Liver (tissue), 9 donors: ENCODE results near the gene OR2AK2. TPM values are rescaled to one million over a fixed set of nuclear protein-coding genes. Genes with fewer than 3 reads are reported as not detected.

Experiments
- DNase-seq: peaks from one replicate; pipeline ENCODE4 v3.0.0-alpha.2; 2017; ENCODE audit warnings: low spot score
- H3K27ac ChIP-seq, 2 donors: one replicate each; pipeline ENCODE4 v1.7.0; 2013; ENCODE audit warnings: inconsistent platforms in 2 of 2, low read length in 2 of 2, control low read depth in 1 of 2, low read depth in 1 of 2, mild to moderate bottlenecking in 1 of 2
- H3K27me3 ChIP-seq, 4 donors: one replicate each; pipeline versions ENCODE4 v1.6.1 to v1.7.0; 2013; ENCODE audit warnings: low read length in 3 of 4, inconsistent platforms in 1 of 4, mild to moderate bottlenecking in 1 of 4, moderate library complexity in 1 of 4; ENCODE audit not compliant: control insufficient read depth in 4 of 4, insufficient read depth in 4 of 4
- H3K36me3 ChIP-seq, 4 donors: one replicate each; pipeline versions ENCODE4 v1.6.1 to v1.7.0; 2013; ENCODE audit warnings: low read length in 3 of 4, mild to moderate bottlenecking in 3 of 4, low read depth in 1 of 4, moderate library complexity in 1 of 4; ENCODE audit not compliant: control insufficient read depth in 4 of 4, insufficient read depth in 3 of 4
- H3K4me1 ChIP-seq, 4 donors: one replicate each; pipeline versions ENCODE4 v1.6.1 to v1.7.0; 2013; ENCODE audit warnings: low read length in 3 of 4, mild to moderate bottlenecking in 3 of 4, moderate library complexity in 1 of 4; ENCODE audit not compliant: control insufficient read depth in 4 of 4, insufficient read depth in 4 of 4
- H3K4me3 ChIP-seq, 3 donors: one replicate each; pipeline versions ENCODE4 v1.6.1 to v1.7.0; 2013; ENCODE audit warnings: low read length in 3 of 3, control low read depth in 1 of 3, low read depth in 1 of 3, mild to moderate bottlenecking in 1 of 3
- H3K9ac ChIP-seq, 2 donors: one replicate each; pipeline ENCODE4 v1.7.0; 2013; ENCODE audit warnings: low read length in 2 of 2, mild to moderate bottlenecking in 2 of 2, moderate library complexity in 2 of 2, control low read depth in 1 of 2, low read depth in 1 of 2
- H3K9me3 ChIP-seq, 4 donors: one replicate each; pipeline versions ENCODE4 v1.6.1 to v1.7.0; 2013; ENCODE audit warnings: low read length in 3 of 4; ENCODE audit not compliant: control insufficient read depth in 4 of 4
- CTCF ChIP-seq: fragments of 150-350 bp; IDR thresholded peaks from 2 replicates; pipeline ENCODE4 v1.5.1; 2017; ENCODE audit warnings: improper control_type of control experiment, low read depth, low read length; ENCODE audit not compliant: missing input control
- EGR1 ChIP-seq, 2 donors: IDR thresholded peaks; 2 replicates each; pipeline ENCODE4 v1.6.1; 2016 to 2018; ENCODE audit warnings: antibody characterized with exemption in 2 of 2, low read depth in 2 of 2
- FOXA1 ChIP-seq: IDR thresholded peaks from 2 replicates; pipeline ENCODE4 v1.6.1; 2016; ENCODE audit warnings: antibody characterized with exemption
- FOXA2 ChIP-seq: IDR thresholded peaks from 2 replicates; pipeline ENCODE4 v1.6.1; 2016; ENCODE audit warnings: antibody characterized with exemption
- HNF4A ChIP-seq, 2 donors: conservative IDR thresholded peaks; 2 replicates each; pipeline ENCODE4 v1.6.1; 2016; ENCODE audit warnings: antibody characterized with exemption in 2 of 2, mild to moderate bottlenecking in 2 of 2
- HNF4G ChIP-seq: IDR thresholded peaks from 2 replicates; pipeline ENCODE4 v1.6.1; 2016; ENCODE audit warnings: antibody characterized with exemption
- JUND ChIP-seq, 2 donors: IDR thresholded peaks; 2 replicates each; pipeline ENCODE4 v1.6.1; 2016; ENCODE audit warnings: antibody characterized with exemption in 2 of 2
- MAX ChIP-seq: IDR thresholded peaks from 2 replicates; pipeline ENCODE4 v1.6.1; 2016; ENCODE audit warnings: antibody characterized with exemption
- NR2F2 ChIP-seq: IDR thresholded peaks from 2 replicates; pipeline ENCODE4 v1.6.1; 2016; ENCODE audit warnings: antibody characterized with exemption
- RAD21 ChIP-seq, 2 donors: IDR thresholded peaks; 2 replicates each; pipeline ENCODE4 v1.6.1; 2016; ENCODE audit warnings: antibody characterized with exemption in 2 of 2, mild to moderate bottlenecking in 2 of 2
- RXRA ChIP-seq, 2 donors: IDR thresholded peaks; 2 replicates each; pipeline ENCODE4 v1.6.1; 2017 to 2018; ENCODE audit warnings: antibody characterized with exemption in 2 of 2, mild to moderate bottlenecking in 1 of 2
- SP1 ChIP-seq: IDR thresholded peaks from 2 replicates; pipeline ENCODE4 v1.6.1; 2018; ENCODE audit warnings: antibody characterized with exemption, mild to moderate bottlenecking
- TAF1 ChIP-seq: conservative IDR thresholded peaks from 2 replicates; pipeline ENCODE4 v1.6.1; 2016; ENCODE audit warnings: antibody characterized with exemption, mild to moderate bottlenecking
- YY1 ChIP-seq: IDR thresholded peaks from 2 replicates; pipeline ENCODE4 v1.6.1; 2016; ENCODE audit warnings: antibody characterized with exemption, mild to moderate bottlenecking
- WGBS: extraction: QIAGEN DNeasy Blood & Tissue Kit; methylation state at CpG from one replicate; pipeline ENCODE4 v1.1.7; 2013; 5-methylcytosine and 5-hydroxymethylcytosine counted together
- polyA plus RNA-seq, 2 donors: library from polyadenylated mRNA; stranded (reverse) in 1 of 2; unstranded in 1 of 2; fragments of 200-250 nt in 1 of 2; fragments of >200 nt in 1 of 2; fragmentation: Nextera tagmentation in 1 of 2; extraction: Ambion mirVana in 1 of 2; gene quantifications; one replicate each; pipeline versions ENCODE4 v1.2.1 to v1.2.3, GENCODE V29; 2013 to 2015
- total RNA-seq, 2 donors: library from RNA; depleted of rRNA; stranded (reverse); fragments of >200 nt; gene quantifications; one replicate each; pipeline ENCODE4 v1.2.3, GENCODE V29; 2014
- TF ChIP-seq, protein P1 (sequence below): IDR thresholded peaks from 2 replicates; pipeline ENCODE4 v1.6.1; 2016; ENCODE audit warnings: antibody characterized with exemption, mild to moderate bottlenecking
- TF ChIP-seq, protein P2 (sequence below): IDR thresholded peaks from 2 replicates; pipeline ENCODE4 v1.6.1; 2016; ENCODE audit warnings: antibody characterized with exemption
- TF ChIP-seq, protein P3 (sequence below): IDR thresholded peaks from 2 replicates; pipeline ENCODE4 v1.6.1; 2016; ENCODE audit warnings: antibody characterized with exemption
- donor health status: healthy.
- donor health status: healthy.
- donor health status: healthy.
- donor health status: healthy.
- donor health status: healthy.

Gene OR2AK2
- total and polyA plus RNA-seq, 4 donors, result not detected

GRCh38 chr1:247992986-247993385 lies 28.0 kb downstream of the OR2AK2 start:
- TF ChIP-seq YY1, result no peak
- TF ChIP-seq HNF4G, result no peak
- no peak for TF ChIP-seq RAD21 (IDR thresholded peaks at IDR 0.05)
- Histone ChIP-seq H3K9me3 (peaks cover 0 to 2% (median 0%) of the 10 kb centered on the region in 4 donors), H3K36me3 (no peaks in the 10 kb centered on the region), H3K9ac (no peak overlapping the region), H3K27ac (no peak overlapping the region), H3K4me1 (no peaks in the 10 kb centered on the region), H3K4me3 (no peak overlapping the region), H3K27me3 (no peaks in the 10 kb centered on the region)
- 34% methylated on average over 2 of the region's 2 CpGs for WGBS
- no peak for DNase-seq

DNA sequence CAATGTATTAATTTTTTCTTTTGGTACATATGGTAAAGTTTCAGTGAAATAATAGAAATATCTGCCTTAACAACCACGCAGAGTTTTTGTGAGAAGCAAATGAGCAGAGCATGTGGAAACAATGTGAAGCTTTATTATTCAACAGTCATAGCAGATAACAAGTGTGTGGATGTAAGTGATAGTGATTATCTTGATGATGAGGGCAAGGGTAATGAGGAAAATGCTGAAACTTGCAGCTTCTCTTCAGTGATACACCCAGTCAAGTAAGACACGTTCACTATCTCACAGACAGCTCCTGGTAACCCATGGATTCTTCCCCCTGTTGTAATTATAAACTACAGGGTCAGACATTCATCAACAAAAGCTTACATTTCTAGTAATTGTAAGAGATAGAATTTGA lies 33.8 kb downstream of the OR2AK2 start:
- no peaks in the 10 kb centered on the region for H3K9me3 ChIP-seq
- H3K36me3 ChIP-seq, result no peaks in the 10 kb centered on the region
- H3K4me1 ChIP-seq, result no peaks in the 10 kb centered on the region
- H3K27me3 ChIP-seq, result peaks cover 0 to 2% (median 0%) of the 10 kb centered on the region in 4 donors
- no peak overlapping the region for H3K9ac ChIP-seq
- TF ChIP-seq YY1 (no peak), HNF4A (conservative IDR thresholded peaks at IDR 0.05) (no peak), JUND (IDR thresholded peaks at IDR 0.05) (no peak), SP1 (no peak), RXRA (IDR thresholded peaks at IDR 0.05) (no peak), RAD21 (IDR thresholded peaks at IDR 0.05) (no peak), TAF1 (no peak), FOXA1 (no peak), EGR1 (IDR thresholded peaks at IDR 0.05; ENCODE audit: low read depth in 2 of 2) (no peak), MAX (no peak), NR2F2 (no peak), CTCF (no peak), FOXA2 (no peak), HNF4G (no peak)
- TF ChIP-seq, protein P1, sequence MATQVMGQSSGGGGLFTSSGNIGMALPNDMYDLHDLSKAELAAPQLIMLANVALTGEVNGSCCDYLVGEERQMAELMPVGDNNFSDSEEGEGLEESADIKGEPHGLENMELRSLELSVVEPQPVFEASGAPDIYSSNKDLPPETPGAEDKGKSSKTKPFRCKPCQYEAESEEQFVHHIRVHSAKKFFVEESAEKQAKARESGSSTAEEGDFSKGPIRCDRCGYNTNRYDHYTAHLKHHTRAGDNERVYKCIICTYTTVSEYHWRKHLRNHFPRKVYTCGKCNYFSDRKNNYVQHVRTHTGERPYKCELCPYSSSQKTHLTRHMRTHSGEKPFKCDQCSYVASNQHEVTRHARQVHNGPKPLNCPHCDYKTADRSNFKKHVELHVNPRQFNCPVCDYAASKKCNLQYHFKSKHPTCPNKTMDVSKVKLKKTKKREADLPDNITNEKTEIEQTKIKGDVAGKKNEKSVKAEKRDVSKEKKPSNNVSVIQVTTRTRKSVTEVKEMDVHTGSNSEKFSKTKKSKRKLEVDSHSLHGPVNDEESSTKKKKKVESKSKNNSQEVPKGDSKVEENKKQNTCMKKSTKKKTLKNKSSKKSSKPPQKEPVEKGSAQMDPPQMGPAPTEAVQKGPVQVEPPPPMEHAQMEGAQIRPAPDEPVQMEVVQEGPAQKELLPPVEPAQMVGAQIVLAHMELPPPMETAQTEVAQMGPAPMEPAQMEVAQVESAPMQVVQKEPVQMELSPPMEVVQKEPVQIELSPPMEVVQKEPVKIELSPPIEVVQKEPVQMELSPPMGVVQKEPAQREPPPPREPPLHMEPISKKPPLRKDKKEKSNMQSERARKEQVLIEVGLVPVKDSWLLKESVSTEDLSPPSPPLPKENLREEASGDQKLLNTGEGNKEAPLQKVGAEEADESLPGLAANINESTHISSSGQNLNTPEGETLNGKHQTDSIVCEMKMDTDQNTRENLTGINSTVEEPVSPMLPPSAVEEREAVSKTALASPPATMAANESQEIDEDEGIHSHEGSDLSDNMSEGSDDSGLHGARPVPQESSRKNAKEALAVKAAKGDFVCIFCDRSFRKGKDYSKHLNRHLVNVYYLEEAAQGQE, result no peak
- TF ChIP-seq, protein P2, sequence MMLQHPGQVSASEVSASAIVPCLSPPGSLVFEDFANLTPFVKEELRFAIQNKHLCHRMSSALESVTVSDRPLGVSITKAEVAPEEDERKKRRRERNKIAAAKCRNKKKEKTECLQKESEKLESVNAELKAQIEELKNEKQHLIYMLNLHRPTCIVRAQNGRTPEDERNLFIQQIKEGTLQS, result no peak
- TF ChIP-seq, protein P3, sequence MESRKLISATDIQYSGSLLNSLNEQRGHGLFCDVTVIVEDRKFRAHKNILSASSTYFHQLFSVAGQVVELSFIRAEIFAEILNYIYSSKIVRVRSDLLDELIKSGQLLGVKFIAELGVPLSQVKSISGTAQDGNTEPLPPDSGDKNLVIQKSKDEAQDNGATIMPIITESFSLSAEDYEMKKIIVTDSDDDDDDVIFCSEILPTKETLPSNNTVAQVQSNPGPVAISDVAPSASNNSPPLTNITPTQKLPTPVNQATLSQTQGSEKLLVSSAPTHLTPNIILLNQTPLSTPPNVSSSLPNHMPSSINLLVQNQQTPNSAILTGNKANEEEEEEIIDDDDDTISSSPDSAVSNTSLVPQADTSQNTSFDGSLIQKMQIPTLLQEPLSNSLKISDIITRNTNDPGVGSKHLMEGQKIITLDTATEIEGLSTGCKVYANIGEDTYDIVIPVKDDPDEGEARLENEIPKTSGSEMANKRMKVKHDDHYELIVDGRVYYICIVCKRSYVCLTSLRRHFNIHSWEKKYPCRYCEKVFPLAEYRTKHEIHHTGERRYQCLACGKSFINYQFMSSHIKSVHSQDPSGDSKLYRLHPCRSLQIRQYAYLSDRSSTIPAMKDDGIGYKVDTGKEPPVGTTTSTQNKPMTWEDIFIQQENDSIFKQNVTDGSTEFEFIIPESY, result no peak
- 36% methylated on average over 2 of the region's 2 CpGs for WGBS
- H3K27ac ChIP-seq, result no peak overlapping the region
- H3K4me3 ChIP-seq, result no peak overlapping the region
- no peak for DNase-seq
